Nephron progenitor cell (in vitro differentiated cells): ENCODE results near the gene SIGLEC6.

Experiments
- DNase-seq: peaks from one replicate; pipeline ENCODE4 v3.0.0; 2021
- H3K27ac Mint-ChIP-seq: 2 replicates; pipeline ENCODE4 v1.8.0; 2021; ENCODE audit warnings: mild to moderate bottlenecking, moderate library complexity, mixed read lengths
- H3K27me3 Mint-ChIP-seq: 2 replicates; pipeline ENCODE4 v1.8.0; 2021; ENCODE audit warnings: mild to moderate bottlenecking, low read depth, mixed read lengths; ENCODE audit not compliant: poor library complexity
- H3K36me3 Mint-ChIP-seq: 2 replicates; pipeline ENCODE4 v1.8.0; 2021; ENCODE audit warnings: low read depth, mixed read lengths
- H3K4me1 Mint-ChIP-seq: 2 replicates; pipeline ENCODE4 v1.8.0; 2021; ENCODE audit warnings: mixed read lengths
- H3K4me3 Mint-ChIP-seq: 2 replicates; pipeline ENCODE4 v1.8.0; 2021; ENCODE audit warnings: mild to moderate bottlenecking, moderate library complexity, mixed read lengths
- H3K9me3 Mint-ChIP-seq: 2 replicates; pipeline ENCODE4 v1.8.0; 2021; ENCODE audit warnings: mild to moderate bottlenecking, moderate library complexity, mixed read lengths
- TF ChIP-seq, protein P1 (sequence below): fragments of 200-600 bp; sonication (generic); IDR thresholded peaks from 2 replicates; pipeline ENCODE4 v1.5.0; 2021; ENCODE audit warnings: antibody characterized with exemption

SIGLEC6 gene

GRCh38 chr19:51525651-51526050 lies 5.8 kb downstream of the SIGLEC6 start:
- no peaks in the 10 kb centered on the region for H3K36me3 Mint-ChIP-seq
- TF ChIP-seq, protein P1, sequence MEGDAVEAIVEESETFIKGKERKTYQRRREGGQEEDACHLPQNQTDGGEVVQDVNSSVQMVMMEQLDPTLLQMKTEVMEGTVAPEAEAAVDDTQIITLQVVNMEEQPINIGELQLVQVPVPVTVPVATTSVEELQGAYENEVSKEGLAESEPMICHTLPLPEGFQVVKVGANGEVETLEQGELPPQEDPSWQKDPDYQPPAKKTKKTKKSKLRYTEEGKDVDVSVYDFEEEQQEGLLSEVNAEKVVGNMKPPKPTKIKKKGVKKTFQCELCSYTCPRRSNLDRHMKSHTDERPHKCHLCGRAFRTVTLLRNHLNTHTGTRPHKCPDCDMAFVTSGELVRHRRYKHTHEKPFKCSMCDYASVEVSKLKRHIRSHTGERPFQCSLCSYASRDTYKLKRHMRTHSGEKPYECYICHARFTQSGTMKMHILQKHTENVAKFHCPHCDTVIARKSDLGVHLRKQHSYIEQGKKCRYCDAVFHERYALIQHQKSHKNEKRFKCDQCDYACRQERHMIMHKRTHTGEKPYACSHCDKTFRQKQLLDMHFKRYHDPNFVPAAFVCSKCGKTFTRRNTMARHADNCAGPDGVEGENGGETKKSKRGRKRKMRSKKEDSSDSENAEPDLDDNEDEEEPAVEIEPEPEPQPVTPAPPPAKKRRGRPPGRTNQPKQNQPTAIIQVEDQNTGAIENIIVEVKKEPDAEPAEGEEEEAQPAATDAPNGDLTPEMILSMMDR: no peak
- H3K9me3 Mint-ChIP-seq: peaks cover 69% of the 10 kb centered on the region
- H3K4me3 Mint-ChIP-seq: no peak overlapping the region
- H3K27ac Mint-ChIP-seq: no peak overlapping the region
- H3K27me3 Mint-ChIP-seq: no peaks in the 10 kb centered on the region
- no peaks in the 10 kb centered on the region for H3K4me1 Mint-ChIP-seq
- DNase-seq: no peak

- H3K27ac Mint-ChIP-seq: no peak overlapping the region
- no peak for DNase-seq
- H3K27me3 Mint-ChIP-seq: no peaks in the 10 kb centered on the region
- H3K9me3 Mint-ChIP-seq: peaks cover 62% of the 10 kb centered on the region
- no peaks in the 10 kb centered on the region for H3K4me1 Mint-ChIP-seq
- TF ChIP-seq, protein P1: no peak
- H3K36me3 Mint-ChIP-seq: no peaks in the 10 kb centered on the region
- no peak overlapping the region for H3K4me3 Mint-ChIP-seq
Observed at GRCh38 chr19:51524666-51525264, 6.7 kb downstream of the SIGLEC6 start.

DNA sequence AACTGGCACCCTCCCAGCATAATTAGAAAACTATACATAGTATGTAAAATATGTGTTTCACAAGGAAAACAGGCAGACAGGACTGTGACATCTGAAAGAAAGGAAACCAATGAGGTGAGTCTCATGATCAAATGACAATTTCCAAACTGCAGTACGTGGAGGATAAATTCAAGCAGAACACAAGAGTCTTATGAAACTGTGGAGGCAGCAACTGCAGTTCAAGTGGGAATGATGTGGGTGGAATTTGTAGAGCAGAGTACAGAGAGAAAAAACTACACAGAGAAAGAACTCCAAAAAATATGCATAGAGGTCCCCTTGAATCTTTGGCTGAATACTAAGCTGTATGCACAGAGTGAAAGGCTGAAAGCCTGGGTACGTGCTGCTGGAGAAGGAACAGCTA lies 9.7 kb downstream of the SIGLEC6 start:
- H3K4me3 Mint-ChIP-seq: no peak overlapping the region
- no peak overlapping the region for H3K27ac Mint-ChIP-seq
- peaks cover 61% of the 10 kb centered on the region for H3K9me3 Mint-ChIP-seq
- peaks cover 5% of the 10 kb centered on the region for H3K36me3 Mint-ChIP-seq
- peaks cover under 1% of the 10 kb centered on the region for H3K27me3 Mint-ChIP-seq
- no peak for DNase-seq
- TF ChIP-seq, protein P1: no peak
- H3K4me1 Mint-ChIP-seq: no peaks in the 10 kb centered on the region

GRCh38 chr19:51521357-51521756 lies 10.1 kb downstream of the SIGLEC6 start:
- Mint-ChIP-seq H3K4me3 (no peak overlapping the region), H3K4me1 (no peaks in the 10 kb centered on the region), H3K27me3 (peaks cover 4% of the 10 kb centered on the region), H3K9me3 (peaks cover 57% of the 10 kb centered on the region), H3K27ac (no peak overlapping the region), H3K36me3 (peaks cover 5% of the 10 kb centered on the region)
- TF ChIP-seq, protein P1: no peak
- DNase-seq: no peak

DNA sequence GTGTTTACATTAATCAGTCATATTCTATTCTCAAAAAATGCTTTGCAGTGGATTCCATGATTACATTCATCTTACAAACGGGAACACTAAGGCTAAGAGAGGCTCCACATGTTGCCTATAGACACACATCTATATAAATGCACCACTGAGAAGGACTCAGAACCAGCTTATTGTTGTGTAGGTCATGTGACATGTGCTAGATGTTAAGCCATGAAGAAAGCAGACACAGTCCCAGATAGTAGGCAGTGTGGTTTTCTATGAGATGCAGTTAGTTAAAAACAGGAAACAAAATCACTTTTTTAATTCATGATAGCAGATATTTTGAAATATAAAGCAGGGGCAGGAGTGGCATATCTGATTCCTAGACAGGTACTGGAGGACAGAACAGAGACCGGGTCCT lies 10.7 kb downstream of the SIGLEC6 start:
- Mint-ChIP-seq H3K27me3 (peaks cover 4% of the 10 kb centered on the region), H3K4me1 (no peaks in the 10 kb centered on the region), H3K4me3 (no peak overlapping the region), H3K27ac (no peak overlapping the region), H3K9me3 (peaks cover 53% of the 10 kb centered on the region), H3K36me3 (peaks cover 5% of the 10 kb centered on the region)
- TF ChIP-seq, protein P1: no peak
- no peak for DNase-seq

DNA sequence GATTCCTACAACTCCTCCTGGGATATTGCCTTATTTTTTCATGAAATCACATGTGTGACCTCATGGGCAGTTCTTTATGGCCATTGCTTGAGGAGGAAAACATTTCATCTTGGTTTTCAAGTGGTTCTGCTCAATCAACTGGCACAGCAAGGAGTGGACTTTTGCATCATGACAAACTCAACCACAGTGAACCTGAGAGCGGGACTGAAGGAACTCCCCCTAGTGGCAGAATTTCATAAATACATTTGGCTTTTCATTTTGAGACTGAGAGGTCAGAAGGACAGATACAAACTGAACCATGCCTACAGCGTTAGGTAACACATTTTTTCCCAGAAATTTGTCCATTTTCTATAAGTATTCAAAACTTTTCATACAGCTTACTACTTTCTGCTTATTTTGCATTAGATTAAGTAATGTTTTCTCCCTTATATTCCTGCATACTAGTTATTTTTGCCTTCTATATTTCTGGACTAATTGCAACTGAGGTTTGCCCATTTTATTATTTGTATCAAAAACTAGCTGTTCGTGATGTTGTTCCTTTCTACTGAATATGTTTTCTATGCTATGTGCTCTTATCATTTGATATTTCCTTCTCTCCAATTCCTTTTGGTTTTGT lies 16.5 kb downstream of the SIGLEC6 start:
- peak; percentile 27 for DNase-seq
- Mint-ChIP-seq H3K9me3 (peaks cover 32% of the 10 kb centered on the region), H3K4me3 (no peak overlapping the region), H3K36me3 (peaks cover 5% of the 10 kb centered on the region), H3K4me1 (no peaks in the 10 kb centered on the region), H3K27ac (no peak overlapping the region), H3K27me3 (peaks cover 8% of the 10 kb centered on the region)
- TF ChIP-seq, protein P1: peak; percentile 76
